A549 (cell line): Measurements from ENCODE around the gene FAM120B. TPM values are rescaled to one million over a fixed set of nuclear protein-coding genes. Genes with fewer than 3 reads are reported as not detected.

Source experiments
- ATAC-seq, 2 experiments: fragments of 200-7000 bp in 1 of 2; fragments of >200 bp in 1 of 2; cut with Nextera tagmentation in 1 of 2; cut with Tn5 transposase in 1 of 2; 3 replicates each; pipeline versions ENCODE4 v1.8.0 to v1.9.1; 2018 to 2020; ENCODE audit warnings: mild to moderate bottlenecking in 1 of 2, moderate library complexity in 1 of 2
- CTCF ChIA-PET: fragments of 300-600 bp; sonication (Branson Sonifier 250); formaldehyde crosslinking; extraction: SDS; loops from one replicate; lab custom pipeline; 2021; ENCODE audit warnings: antibody characterized with exemption, inconsistent platforms; lab: Yijun Ruan, JAX
- POLR2A ChIA-PET: fragments of 350-600 bp; formaldehyde crosslinking; extraction: SDS; loops from one replicate; lab custom pipeline; 2021; ENCODE audit warnings: antibody characterized with exemption, inconsistent platforms; lab: Yijun Ruan, JAX
- DNase-seq, 2 experiments: peaks; one replicate each; pipeline versions ENCODE4 v3.0.0 to v3.0.0-alpha.2; 2011 to 2016; ENCODE audit warnings: low read depth in 1 of 2, low spot score in 1 of 2
- FAIRE-seq: peaks from 2 replicates; lab custom pipeline; 2011; peaks lifted over from hg19 to GRCh38; lab: Jason Lieb, UNC
- H3K27ac ChIP-seq, 2 experiments: fragments of >200 bp; sonication (Bioruptor Twin); formaldehyde crosslinking; 3 replicates each; pipeline ENCODE4 v1.5.1; 2016 to 2017
- H3K4me1 ChIP-seq: fragments of >200 bp; sonication (Bioruptor Twin); formaldehyde crosslinking; 3 replicates; pipeline ENCODE4 v1.6.1; 2016
- H3K4me2 ChIP-seq: fragments of >200 bp; sonication (Bioruptor Twin); formaldehyde crosslinking; 3 replicates; pipeline ENCODE4 v1.6.1; 2016
- H3K4me3 ChIP-seq: fragments of >200 bp; sonication (Bioruptor Twin); formaldehyde crosslinking; 3 replicates; pipeline ENCODE4 v1.5.1; 2016
- H3K9me3 ChIP-seq: fragments of >200 bp; sonication (Bioruptor Twin); formaldehyde crosslinking; 3 replicates; pipeline ENCODE4 v1.6.1; 2016
- CBX2 ChIP-seq: fragments of 200-600 bp; sonication (generic); IDR thresholded peaks from 2 replicates; pipeline ENCODE4 v1.6.1; 2016; ENCODE audit warnings: low read depth, mild to moderate bottlenecking, borderline replicate concordance
- CBX8 ChIP-seq: fragments of 200-600 bp; sonication (generic); IDR thresholded peaks from 2 replicates; pipeline ENCODE4 v1.6.1; 2016
- CHD2 ChIP-seq: fragments of 150-350 bp; IDR thresholded peaks from 2 replicates; pipeline ENCODE4 v1.6.1; 2014; ENCODE audit warnings: low read length; ENCODE audit not compliant: partially characterized antibody
- CHD4 ChIP-seq: fragments of 200-600 bp; sonication (generic); IDR thresholded peaks from 2 replicates; pipeline ENCODE4 v1.6.1; 2016; ENCODE audit warnings: antibody characterized with exemption, mild to moderate bottlenecking, borderline replicate concordance
- EHMT2 ChIP-seq: fragments of 200-600 bp; sonication (generic); IDR thresholded peaks from 2 replicates; pipeline ENCODE4 v1.6.1; 2016; ENCODE audit warnings: antibody characterized with exemption, low read depth, mild to moderate bottlenecking, moderate library complexity
- ELK1 ChIP-seq: fragments of 150-350 bp; IDR thresholded peaks from 2 replicates; pipeline ENCODE4 v1.6.1; 2014; ENCODE audit warnings: low read depth, mild to moderate bottlenecking, low read length
- EP300 ChIP-seq, 2 experiments: fragments of >200 bp; sonication (Bioruptor Twin); formaldehyde crosslinking; IDR thresholded peaks; 2 replicates in 1 of 2; 3 replicates in 1 of 2; pipeline ENCODE4 v1.6.1; 2016 to 2017
- ESRRA ChIP-seq: fragments of 150-350 bp; IDR thresholded peaks from 2 replicates; pipeline ENCODE4 v1.6.1; 2014; ENCODE audit warnings: mild to moderate bottlenecking, low read length, borderline replicate concordance
- FOSB ChIP-seq: fragments of 250-450 bp; sonication (Bioruptor Pico); IDR thresholded peaks from 2 replicates; pipeline ENCODE4 v1.5.0; 2020; ENCODE audit warnings: mild to moderate bottlenecking, moderate library complexity
- FOXS1 ChIP-seq: fragments of 250-450 bp; sonication (Bioruptor Pico); IDR thresholded peaks from 2 replicates; pipeline ENCODE4 v1.5.0; 2020; ENCODE audit warnings: mild to moderate bottlenecking, moderate library complexity
- HDAC2 ChIP-seq: fragments of 200-600 bp; sonication (generic); IDR thresholded peaks from 2 replicates; pipeline ENCODE4 v1.6.1; 2016
- HMGXB4 ChIP-seq: fragments of 250-450 bp; sonication (Bioruptor Pico); IDR thresholded peaks from 2 replicates; pipeline ENCODE4 v1.5.0; 2021; ENCODE audit warnings: mild to moderate bottlenecking, moderate library complexity, borderline replicate concordance
- HOXB5 ChIP-seq: fragments of 250-450 bp; sonication (Bioruptor Pico); IDR thresholded peaks from 2 replicates; pipeline ENCODE4 v1.5.0; 2020; ENCODE audit warnings: mild to moderate bottlenecking, moderate library complexity
- JUN ChIP-seq, 2 experiments: fragments of >200 bp; sonication (Bioruptor Twin); formaldehyde crosslinking; IDR thresholded peaks; 2 replicates in 1 of 2; 3 replicates in 1 of 2; pipeline ENCODE4 v1.6.1; 2016 to 2017
- MAX ChIP-seq: IDR thresholded peaks from 2 replicates; pipeline ENCODE4 v1.6.1; 2012
- MAZ ChIP-seq: fragments of 150-350 bp; IDR thresholded peaks from 2 replicates; pipeline ENCODE4 v1.6.1; 2014; ENCODE audit warnings: antibody characterized with exemption, low read depth, low read length, borderline replicate concordance
- NFE2L2 ChIP-seq: fragments of 150-350 bp; conservative IDR thresholded peaks from 2 replicates; pipeline ENCODE4 v1.6.1; 2014; ENCODE audit warnings: low read length
- NPAS2 ChIP-seq: fragments of 250-450 bp; sonication (Bioruptor Pico); IDR thresholded peaks from 2 replicates; pipeline ENCODE4 v1.8.0; 2022; ENCODE audit warnings: mild to moderate bottlenecking, moderate library complexity, borderline replicate concordance
- NR3C1 ChIP-seq: fragments of >200 bp; sonication (Bioruptor Twin); formaldehyde crosslinking; IDR thresholded peaks from 3 replicates; pipeline ENCODE4 v1.6.1; 2017
- PHF8 ChIP-seq: fragments of 200-600 bp; sonication (generic); IDR thresholded peaks from 2 replicates; pipeline ENCODE4 v1.6.1; 2016; ENCODE audit warnings: low read depth, mild to moderate bottlenecking, antibody characterized with exemption, moderate library complexity, borderline replicate concordance
- POLR2A ChIP-seq: IDR thresholded peaks from 2 replicates; pipeline ENCODE4 v1.6.1; 2012; ENCODE audit warnings: mild to moderate bottlenecking, low read length
- POLR2AphosphoS2 ChIP-seq: conservative IDR thresholded peaks from 2 replicates; pipeline ENCODE4 v1.6.1; 2012; ENCODE audit warnings: low read length, improper control_type of control experiment, inconsistent platforms
- RFX5 ChIP-seq: fragments of 450-650 bp; IDR thresholded peaks from 2 replicates; pipeline ENCODE4 v1.7.1; 2014; ENCODE audit warnings: antibody characterized with exemption, mild to moderate bottlenecking, moderate library complexity
- RNF2 ChIP-seq: fragments of 200-600 bp; sonication (generic); IDR thresholded peaks from 2 replicates; pipeline ENCODE4 v1.6.1; 2016; ENCODE audit warnings: low read depth, mild to moderate bottlenecking, antibody characterized with exemption, moderate library complexity, borderline replicate concordance
- SMC3 ChIP-seq: fragments of >200 bp; sonication (Bioruptor Twin); formaldehyde crosslinking; IDR thresholded peaks from 3 replicates; pipeline ENCODE4 v1.6.1; 2018; ENCODE audit warnings: inconsistent platforms
- SREBF2 ChIP-seq: fragments of 450-650 bp; IDR thresholded peaks from 2 replicates; pipeline ENCODE4 v1.6.1; 2014; ENCODE audit warnings: mild to moderate bottlenecking, moderate library complexity
- TFCP2L1 ChIP-seq: fragments of 250-450 bp; sonication (Bioruptor Pico); IDR thresholded peaks from 2 replicates; pipeline ENCODE4 v1.5.0; 2021; ENCODE audit warnings: mild to moderate bottlenecking
- TP53 ChIP-seq: fragments of 250-450 bp; sonication (Bioruptor Pico); IDR thresholded peaks from 2 replicates; pipeline ENCODE4 v1.5.0; 2021; ENCODE audit warnings: mild to moderate bottlenecking, moderate library complexity
- ZC3H11A ChIP-seq: fragments of 450-650 bp; IDR thresholded peaks from 2 replicates; pipeline ENCODE4 v1.6.1; 2014; ENCODE audit warnings: antibody characterized with exemption, mild to moderate bottlenecking
- WGBS: methylation state at CpG from one replicate; pipeline ENCODE4 v1.1.6; 2017; ENCODE audit errors: missing lambda C conversion rate; 5-methylcytosine and 5-hydroxymethylcytosine counted together
- polyA plus RNA-seq, 4 experiments: library from polyadenylated mRNA; depleted of rRNA in 3 of 4; stranded (reverse); fragments of >200 nt; fragmentation: RNase III in 1 of 4; extraction: RNeasy Plus Mini Kit Qiagen cat#74134 plus additional on column Dnase treatment in 1 of 4; gene quantifications; 2 replicates in 3 of 4; 3 replicates in 1 of 4; pipeline ENCODE4 v1.2.3, GENCODE V29; 2011 to 2017

Gene FAM120B
- polyA plus RNA-seq, 2 of the 4 experiments (the other 2 are of a cell fraction) = 7.0 to 7.7 TPM

GRCh38 chr6:170421921-170422320 is 115.4 kb downstream of the FAM120B start:
- TF ChIP-seq CBX8 (no peak), CBX2 (no peak), TFCP2L1 (CRISPR knock-in tag) (no peak), EHMT2 (no peak), RNF2 (no peak), PHF8 (no peak), MAZ (no peak), FOXS1 (no peak), NPAS2 (CRISPR knock-in tag) (no peak), POLR2A (no peak)
- TF ChIP-seq, all 56 proteins: peak for 0
- Histone ChIP-seq H3K9me3 (no peaks in the 10 kb centered on the region), H3K4me2 (no peak overlapping the region), H3K4me1 (no peaks in the 10 kb centered on the region), H3K27ac (no peak overlapping the region), H3K4me3 (no peak overlapping the region)
- no peak for ATAC-seq
- WGBS = 32% methylated on average over 8 of the region's 10 CpGs
- no peak for FAIRE-seq
- DNase-seq = no peak
- POLR2A ChIA-PET = no interaction called here
- CTCF ChIA-PET = no interaction called here

GRCh38 chr6:170423030-170423429 is 116.5 kb downstream of the FAM120B start:
- Histone ChIP-seq H3K4me1 (no peaks in the 10 kb centered on the region), H3K9me3 (no peaks in the 10 kb centered on the region), H3K27ac (no peak overlapping the region), H3K4me2 (no peak overlapping the region), H3K4me3 (no peak overlapping the region)
- no peak for ATAC-seq
- FAIRE-seq = no peak
- POLR2A ChIA-PET = no interaction called here
- TF ChIP-seq MAZ = no peak
- TF ChIP-seq EP300 (IDR thresholded peaks at IDR 0.05) = no peak
- no peak for TF ChIP-seq PHF8
- no peak for TF ChIP-seq RFX5
- no peak for TF ChIP-seq NFE2L2
- TF ChIP-seq JUN (IDR thresholded peaks at IDR 0.05) = no peak
- TF ChIP-seq MAX = no peak
- no peak for TF ChIP-seq FOSB (CRISPR knock-in tag)
- no peak for TF ChIP-seq CBX8
- DNase-seq = no peak
- 86% methylated on average over 24 of the region's 29 CpGs for WGBS
- CTCF ChIA-PET = interaction anchor here (0.7 kb wide), 1 partner anchor 47 kb away, joined by 3 read pairs; no protein-coding TSS in a partner anchor

GRCh38 chr6:170423814-170424603 is 117.5 kb downstream of the FAM120B start:
- DNase-seq (no peak), FAIRE-seq (no peak), ATAC-seq (no peak)
- H3K9me3 ChIP-seq = no peaks in the 10 kb centered on the region
- WGBS = 55% methylated on average over 11 of the region's 19 CpGs
- TF ChIP-seq HDAC2 (no peak), HOXB5 (no peak), CHD2 (no peak), SREBF2 (no peak), CHD4 (no peak), POLR2AphosphoS2 (no peak), ELK1 (no peak), ESRRA (no peak), HMGXB4 (CRISPR knock-in tag) (no peak), FOXS1 (no peak), TP53 (CRISPR knock-in tag) (no peak), EP300 (IDR thresholded peaks at IDR 0.05) (no peak), NR3C1 (no peak), ZC3H11A (no peak), PHF8 (no peak), SMC3 (no peak), JUN (IDR thresholded peaks at IDR 0.05) (no peak), EHMT2 (no peak), RNF2 (no peak)
- TF ChIP-seq, all 56 proteins: peak for 0
- H3K4me2 ChIP-seq = no peak overlapping the region
- H3K27ac ChIP-seq = no peak overlapping the region
- H3K4me1 ChIP-seq = no peaks in the 10 kb centered on the region
- POLR2A ChIA-PET = no interaction called here
- H3K4me3 ChIP-seq = no peak overlapping the region
- CTCF ChIA-PET = interaction anchor here (0.6 to 1.7 kb wide), 4 partner anchors 9 to 128 kb away, joined by 3 to 5 read pairs (median 4); no protein-coding TSS in a partner anchor
